SH-SY5Y (cell line): ENCODE data around the gene CORT.

Source experiments
- GATA2 ChIP-seq: IDR thresholded peaks from 2 replicates; pipeline ENCODE4 v1.6.1; 2011; ENCODE audit warnings: mild to moderate bottlenecking, low read depth, low read length
- GATA3 ChIP-seq: IDR thresholded peaks from 2 replicates; pipeline ENCODE4 v1.6.1; 2011; ENCODE audit warnings: low read depth, mild to moderate bottlenecking, low read length, moderate library complexity

DNA sequence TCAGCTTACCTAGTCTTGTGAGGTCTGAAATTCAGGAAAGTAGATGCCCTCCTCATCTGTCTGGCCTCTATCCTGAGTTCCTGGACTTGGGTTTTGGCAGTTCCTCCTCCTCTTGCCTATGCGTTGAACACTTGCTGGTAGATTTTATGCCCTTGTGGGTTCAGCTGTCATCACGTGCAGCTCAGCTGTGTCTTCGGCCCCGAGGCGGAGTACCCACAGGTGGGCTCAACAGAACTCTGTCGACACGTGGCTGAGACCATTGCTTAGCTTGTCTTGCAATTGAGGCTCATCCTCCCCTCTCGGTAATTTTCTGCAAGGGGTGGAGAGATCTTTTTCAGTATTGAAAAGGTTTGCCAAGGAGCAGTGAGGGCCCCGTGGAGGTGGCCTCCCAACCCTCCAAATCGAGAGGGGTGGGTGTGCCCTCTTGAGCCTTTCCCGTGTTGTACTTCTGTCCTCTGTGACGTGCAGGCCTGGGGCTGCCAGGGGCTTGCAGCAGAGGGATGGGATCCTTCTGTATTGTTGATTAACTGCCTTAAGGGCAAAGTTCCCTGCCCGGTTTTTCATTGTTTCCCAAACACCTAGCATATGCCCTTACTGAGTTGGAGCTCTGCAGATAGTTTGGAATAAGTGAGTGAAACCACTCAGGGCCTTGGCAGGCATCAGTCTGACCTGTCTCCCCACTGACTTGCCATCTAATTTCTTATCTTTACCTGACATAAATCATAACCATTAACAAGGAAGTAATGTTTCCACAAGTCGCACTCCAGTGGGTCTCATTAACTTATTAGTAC lies 16.7 kb upstream of the CORT start:
- TF ChIP-seq GATA2 (no peak), GATA3 (no peak)
